CD4-positive, alpha-beta memory T cell (primary cell): ENCODE measurements around the gene EEF1AKMT4. TPM values are rescaled to one million over a fixed set of nuclear protein-coding genes. Genes with fewer than 3 reads are reported as not detected.

Source experiments
- CTCF ChIA-PET: fragments of 350-600 bp; sonication (Branson Sonifier 250); formaldehyde crosslinking; loops from one replicate; lab custom pipeline; 2021; ENCODE audit warnings: inconsistent platforms; ENCODE audit not compliant: partially characterized antibody; lab: Charles Lee
- POLR2A ChIA-PET: fragments of 350-600 bp; sonication (Branson Sonifier 250); formaldehyde crosslinking; loops from one replicate; lab custom pipeline; 2021; ENCODE audit not compliant: partially characterized antibody; lab: Charles Lee
- DNase-seq, 5 donors: peaks; one replicate each; pipeline versions ENCODE4 v3.0.0 to v3.0.0-alpha.2; 2020 to 2022; ENCODE audit warnings: mixed read lengths in 1 of 5
- H3K27ac ChIP-seq: one replicate; pipeline ENCODE4 v1.7.0; 2013; ENCODE audit warnings: low read depth, low read length
- H3K27me3 ChIP-seq: 2 replicates; pipeline ENCODE4 v1.7.0; 2013; ENCODE audit warnings: mild to moderate bottlenecking, low read length, moderate library complexity; ENCODE audit not compliant: insufficient read depth
- H3K36me3 ChIP-seq: 2 replicates; pipeline ENCODE4 v1.7.0; 2013; ENCODE audit warnings: mild to moderate bottlenecking, low read length, moderate library complexity; ENCODE audit not compliant: insufficient read depth
- H3K4me1 ChIP-seq: 2 replicates; pipeline ENCODE4 v1.7.0; 2013; ENCODE audit warnings: mild to moderate bottlenecking, low read length, moderate library complexity; ENCODE audit not compliant: insufficient read depth
- H3K4me3 ChIP-seq, 2 donors: one replicate each; pipeline ENCODE4 v1.7.0; 2013; ENCODE audit warnings: low read length in 2 of 2, mild to moderate bottlenecking in 1 of 2
- H3K9me3 ChIP-seq, 2 donors: one replicate each; pipeline ENCODE4 v1.7.0; 2013; ENCODE audit warnings: low read length in 2 of 2, control low read depth in 1 of 2; ENCODE audit not compliant: control insufficient read depth in 1 of 2
- H3K27ac Mint-ChIP-seq, 7 donors: one replicate each; pipeline ENCODE4 v1.8.0; 2020 to 2021; ENCODE audit warnings: mixed read lengths in 7 of 7, mild to moderate bottlenecking in 6 of 7, inconsistent platforms in 3 of 7, moderate library complexity in 3 of 7
- H3K27me3 Mint-ChIP-seq, 2 donors: one replicate each; pipeline ENCODE4 v1.8.0; 2020 to 2021; ENCODE audit warnings: mixed read lengths in 2 of 2
- H3K36me3 Mint-ChIP-seq, 2 donors: one replicate each; pipeline ENCODE4 v1.8.0; 2020 to 2021; ENCODE audit warnings: mixed read lengths in 2 of 2, inconsistent platforms in 1 of 2, mild to moderate bottlenecking in 1 of 2
- H3K4me1 Mint-ChIP-seq, 4 donors: one replicate each; pipeline ENCODE4 v1.8.0; 2020 to 2021; ENCODE audit warnings: mixed read lengths in 4 of 4, mild to moderate bottlenecking in 1 of 4
- H3K4me3 Mint-ChIP-seq, 8 donors: one replicate each; pipeline ENCODE4 v1.8.0; 2020 to 2021; ENCODE audit warnings: mixed read lengths in 8 of 8, mild to moderate bottlenecking in 7 of 8, moderate library complexity in 6 of 8, inconsistent platforms in 3 of 8
- H3K9me3 Mint-ChIP-seq, 8 donors: one replicate each; pipeline ENCODE4 v1.8.0; 2020 to 2021; ENCODE audit warnings: mixed read lengths in 8 of 8, mild to moderate bottlenecking in 5 of 8, inconsistent platforms in 3 of 8, moderate library complexity in 1 of 8
- intact Hi-C: fragments of 100-400 bp; cut with micrococcal nuclease; formaldehyde crosslinking; loops from one replicate; pipeline ENCODE4 v1.15.1; 2023
- polyA plus RNA-seq, 2 donors: library from polyadenylated mRNA; unstranded; fragments of 300-500 nt; fragmentation: Illumina TruSeq; gene quantifications; one replicate each; pipeline ENCODE4 v1.2.3, GENCODE V29; 2021
- total RNA-seq, 2 experiments: library from RNA; stranded (reverse); gene quantifications; one replicate each; pipeline ENCODE4 v1.2.3, GENCODE V29; 2021

The EEF1AKMT4 gene
- total and polyA plus RNA-seq, 4 experiments from 2014 or later = 1.7 to 4.6 (median 2.9) TPM

DNA sequence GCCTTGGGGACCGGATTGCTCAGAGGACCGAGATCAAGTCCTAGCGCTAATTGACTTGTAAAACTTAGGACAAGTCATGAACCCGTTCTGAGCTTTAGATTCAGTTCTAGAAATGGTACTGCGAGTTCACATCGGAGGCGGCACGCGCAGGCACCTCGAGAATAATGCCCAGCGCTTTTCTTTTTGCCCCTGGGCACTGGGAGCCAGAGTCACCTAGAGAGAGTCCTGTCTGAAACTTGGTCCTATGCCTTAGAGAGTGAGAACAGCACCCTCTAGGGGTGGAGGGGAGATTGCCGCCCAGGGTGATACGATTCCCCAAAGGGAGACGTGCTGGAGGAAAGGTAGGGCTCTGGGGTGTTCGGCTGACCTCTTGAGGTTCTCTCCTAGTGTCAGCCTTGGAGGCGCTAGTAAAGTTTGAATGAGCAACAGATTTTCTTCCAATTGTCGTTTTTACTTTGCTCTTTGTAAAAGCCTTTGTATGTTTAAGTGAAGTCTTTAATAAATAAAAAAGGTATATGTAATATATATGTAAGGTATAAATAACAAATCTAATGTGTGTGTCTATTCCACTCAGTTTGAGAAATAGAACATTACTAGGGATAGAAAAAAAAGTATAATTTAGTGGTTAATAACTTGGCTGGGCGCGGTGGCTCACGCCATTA lies 826 bp downstream of the EEF1AKMT4 start:
- Histone ChIP-seq H3K27ac (peak overlapping the region; percentile 66), H3K4me1 (peaks cover 11% of the 10 kb centered on the region), H3K36me3 (peaks cover 4% of the 10 kb centered on the region), H3K27me3 (no peaks in the 10 kb centered on the region), H3K9me3 (no peaks in the 10 kb centered on the region), H3K4me3 (peak overlapping the region; percentile 92 to 99)
- CTCF ChIA-PET = interaction anchor here (0.6 to 8.9 kb wide), 29 partner anchors 8 to 365 kb away, joined by 3 to 76 read pairs (median 4); partner anchors contain the start of genes CLCN2, DVL3, PARL and POLR2H
- peaks cover 0 to 4% of the 10 kb centered on the region in 2 donors for H3K27me3 Mint-ChIP-seq
- H3K27ac Mint-ChIP-seq = peak overlapping the region; percentile 46 to 100 (median 90)
- DNase-seq = peak; percentile 82 to 92 (median 86)
- intact Hi-C loops = loop anchor here (1.0 kb wide), 3 partner anchors 23 to 355 kb away; no protein-coding TSS in a partner anchor
- H3K36me3 Mint-ChIP-seq = peaks cover 7 to 21% of the 10 kb centered on the region in 2 donors
- peak overlapping the region; percentile 88 to 99 (median 96) for H3K4me3 Mint-ChIP-seq
- peaks cover 8 to 20% (median 12%) of the 10 kb centered on the region in 4 donors for H3K4me1 Mint-ChIP-seq
- POLR2A ChIA-PET = interaction anchor here (0.9 to 2.0 kb wide), 10 partner anchors 10 to 1249 kb away, joined by 3 to 16 read pairs (median 4); partner anchors contain the start of genes ABCF3, CAMK2N2, CLCN2 and EIF2B5
- H3K9me3 Mint-ChIP-seq = peaks cover 0 to 3% (median 0%) of the 10 kb centered on the region in 8 donors

DNA sequence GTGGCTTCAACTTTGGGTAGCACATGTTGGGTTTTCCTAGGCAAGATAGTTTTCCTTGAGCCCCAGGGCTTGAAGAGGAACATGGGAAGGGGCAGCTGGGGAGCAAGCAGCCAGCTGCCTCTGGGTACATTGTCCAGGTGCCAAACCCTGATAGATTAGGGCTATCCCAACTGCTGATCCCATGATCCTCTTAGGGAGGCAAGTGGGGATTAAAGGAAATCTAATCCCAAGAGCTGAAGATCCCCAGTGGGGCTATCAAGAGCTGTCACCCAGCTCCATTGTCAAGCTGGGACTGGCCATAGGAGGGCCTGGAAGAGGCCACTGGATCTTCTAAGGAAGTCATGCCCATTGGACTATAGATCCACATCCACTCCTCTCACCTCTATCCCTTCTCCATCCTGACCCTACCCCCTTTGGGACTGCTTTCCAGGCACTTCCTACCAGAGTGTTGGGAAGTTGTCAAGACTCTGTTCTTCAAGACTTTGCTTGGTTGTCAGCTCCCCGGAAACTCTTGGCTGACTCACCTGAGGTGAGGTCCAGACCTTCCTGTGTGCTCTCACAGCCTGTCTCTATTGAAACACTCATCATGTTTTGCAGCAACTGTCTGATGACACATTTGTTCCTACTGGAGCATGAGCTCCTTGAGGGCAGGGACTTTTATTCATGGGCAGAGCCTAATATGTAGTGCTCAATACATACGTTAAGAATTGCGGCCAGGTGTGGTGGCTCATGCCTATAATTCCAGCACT lies 6.0 kb downstream of the EEF1AKMT4 start:
- no peaks in the 10 kb centered on the region for H3K9me3 Mint-ChIP-seq
- POLR2A ChIA-PET = no interaction called here
- no peaks in the 10 kb centered on the region for H3K27me3 Mint-ChIP-seq

GRCh38 chr3:184257083-184257915 lies 7.8 kb downstream of the EEF1AKMT4 start:
- POLR2A ChIA-PET = no interaction called here
- DNase-seq = no peak
- Histone ChIP-seq H3K27me3 (no peaks in the 10 kb centered on the region), H3K36me3 (no peaks in the 10 kb centered on the region), H3K9me3 (no peaks in the 10 kb centered on the region), H3K4me1 (peaks cover 15% of the 10 kb centered on the region), H3K4me3 (no peak overlapping the region), H3K27ac (no peak overlapping the region)
- Mint-ChIP-seq H3K36me3 (peaks cover 3 to 5% of the 10 kb centered on the region in 2 donors), H3K9me3 (peaks cover 0 to 2% (median 0%) of the 10 kb centered on the region in 8 donors), H3K4me3 (no peak overlapping the region), H3K4me1 (peaks cover 10 to 28% (median 12%) of the 10 kb centered on the region in 4 donors), H3K27ac (no peak overlapping the region), H3K27me3 (peaks cover 0 to 4% of the 10 kb centered on the region in 2 donors)
- CTCF ChIA-PET = interaction anchor here (8.9 kb wide), 1 partner anchor 30 kb away, joined by 76 read pairs; the partner anchor contains the start of gene VWA5B2
- intact Hi-C loops = no loop called here

More for the DNA sequence above, 6.0 kb downstream of the EEF1AKMT4 start:
- no peak overlapping the region for H3K4me3 Mint-ChIP-seq
- H3K36me3 Mint-ChIP-seq = peaks cover 3 to 4% of the 10 kb centered on the region in 2 donors
- H3K4me1 Mint-ChIP-seq = peaks cover 3 to 17% (median 5%) of the 10 kb centered on the region in 4 donors
- H3K27ac Mint-ChIP-seq = peak overlapping the region in 1 of 7 donors; percentile 35
- intact Hi-C loops = no loop called here
- Histone ChIP-seq H3K27me3 (no peaks in the 10 kb centered on the region), H3K36me3 (no peaks in the 10 kb centered on the region), H3K27ac (no peak overlapping the region), H3K4me1 (peaks cover 5% of the 10 kb centered on the region), H3K4me3 (no peak overlapping the region), H3K9me3 (no peaks in the 10 kb centered on the region)
- CTCF ChIA-PET = interaction anchor here (1.0 to 8.9 kb wide), 3 partner anchors 15 to 47 kb away, joined by 3 to 76 read pairs (median 3); partner anchors contain the start of gene VWA5B2
- DNase-seq = no peak

GRCh38 chr3:184258926-184259325 lies 9.5 kb downstream of the EEF1AKMT4 start:
- H3K27ac Mint-ChIP-seq = peak overlapping the region in 1 of 7 donors; percentile 71
- ChIA-PET POLR2A (interaction anchor here (3.6 kb wide), 1 partner anchor 9 kb away, joined by 16 read pairs; the partner anchor contains the start of gene EEF1AKMT4), CTCF (interaction anchor here (0.8 kb wide), 1 partner anchor 9 kb away, joined by 5 read pairs; no protein-coding TSS in a partner anchor)
- H3K4me3 Mint-ChIP-seq = peak overlapping the region in 5 of 8 donors; percentile 39 to 78 (median 61)
- peaks cover 3 to 7% of the 10 kb centered on the region in 2 donors for H3K27me3 Mint-ChIP-seq
- no peak for DNase-seq
- H3K36me3 ChIP-seq = no peaks in the 10 kb centered on the region
- H3K36me3 Mint-ChIP-seq = peaks cover 3% of the 10 kb centered on the region in 2 donors
- no peaks in the 10 kb centered on the region for H3K27me3 ChIP-seq
- no peaks in the 10 kb centered on the region for H3K9me3 ChIP-seq
- no peak overlapping the region for H3K27ac ChIP-seq
- H3K4me3 ChIP-seq = no peak overlapping the region
- H3K9me3 Mint-ChIP-seq = peaks cover 0 to 2% (median 0%) of the 10 kb centered on the region in 8 donors
- peaks cover 14 to 35% (median 18%) of the 10 kb centered on the region in 4 donors for H3K4me1 Mint-ChIP-seq
- intact Hi-C loops = no loop called here
- peaks cover 25% of the 10 kb centered on the region for H3K4me1 ChIP-seq

- ChIA-PET POLR2A (interaction anchor here (1.0 to 3.6 kb wide), 3 partner anchors 9 to 124 kb away, joined by 3 to 16 read pairs (median 10); partner anchors contain the start of genes EEF1AKMT4 and EIF2B5), CTCF (interaction anchor here (1.7 kb wide), 1 partner anchor 10 kb away, joined by 6 read pairs; the partner anchor contains the start of gene EEF1AKMT4)
- peaks cover 3 to 7% of the 10 kb centered on the region in 2 donors for H3K27me3 Mint-ChIP-seq
- H3K27ac Mint-ChIP-seq = peak overlapping the region in 4 of 7 donors; percentile 33 to 73 (median 64)
- no peaks in the 10 kb centered on the region for H3K9me3 ChIP-seq
- H3K9me3 Mint-ChIP-seq = peaks cover 0 to 2% (median 0%) of the 10 kb centered on the region in 8 donors
- peaks cover 25% of the 10 kb centered on the region for H3K4me1 ChIP-seq
- H3K4me3 ChIP-seq = no peak overlapping the region
- peak overlapping the region in 7 of 8 donors; percentile 39 to 78 (median 65) for H3K4me3 Mint-ChIP-seq
- intact Hi-C loops = no loop called here
- no peaks in the 10 kb centered on the region for H3K36me3 ChIP-seq
- DNase-seq = no peak
- H3K27ac ChIP-seq = no peak overlapping the region
- H3K27me3 ChIP-seq = no peaks in the 10 kb centered on the region
- H3K36me3 Mint-ChIP-seq = peaks cover 3% of the 10 kb centered on the region in 2 donors
- peaks cover 14 to 35% (median 18%) of the 10 kb centered on the region in 4 donors for H3K4me1 Mint-ChIP-seq
These were observed 10.0 kb downstream of the EEF1AKMT4 start for GRCh38 chr3:184259396-184259877.
